H1 (cell line): ENCODE results near the gene FSTL4. TPM values are rescaled to one million over a fixed set of nuclear protein-coding genes. Genes with fewer than 3 reads are reported as not detected.

Experiments
- CTCF ChIA-PET: fragments of 300-600 bp; sonication (Branson Sonifier 250); formaldehyde crosslinking; loops from one replicate; lab custom pipeline; 2021; ENCODE audit not compliant: partially characterized antibody; lab: Charles Lee
- POLR2A ChIA-PET: fragments of 300-600 bp; sonication (Branson Sonifier 250); formaldehyde crosslinking; loops from one replicate; lab custom pipeline; 2021; ENCODE audit warnings: inconsistent platforms; ENCODE audit not compliant: partially characterized antibody; lab: Charles Lee
- DNase-seq, 2 experiments: peaks; one replicate each; pipeline versions ENCODE4 v3.0.0 to v3.0.0-alpha.2; 2010 to 2022; ENCODE audit warnings: low spot score in 2 of 2, low read depth in 1 of 2, mixed read lengths in 1 of 2
- FAIRE-seq: peaks from 2 replicates; lab custom pipeline; 2011; peaks lifted over from hg19 to GRCh38; lab: Jason Lieb, UNC
- H2AFZ ChIP-seq: 2 replicates; pipeline ENCODE4 v1.8.1; 2012; ENCODE audit warnings: low read length, inconsistent platforms
- H2AK5ac ChIP-seq: 2 replicates; pipeline ENCODE4 v1.6.1; 2013; ENCODE audit warnings: low read depth, low read length
- H2BK120ac ChIP-seq: replicated peaks from 2 replicates; pipeline ENCODE3; 2013; ENCODE audit warnings: low read depth, low read length, inconsistent platforms
- H2BK12ac ChIP-seq: 2 replicates; pipeline ENCODE4 v1.6.1; 2013; ENCODE audit warnings: low read depth, low read length
- H2BK15ac ChIP-seq: 2 replicates; pipeline ENCODE4 v1.6.1; 2013; ENCODE audit warnings: low read length
- H2BK20ac ChIP-seq: 2 replicates; pipeline ENCODE4 v1.6.1; 2013; ENCODE audit warnings: low read length
- H2BK5ac ChIP-seq: 2 replicates; pipeline ENCODE4 v1.6.1; 2013; ENCODE audit warnings: low read depth, low read length
- H3K14ac ChIP-seq: 2 replicates; pipeline ENCODE4 v1.6.1; 2013; ENCODE audit warnings: inconsistent platforms; ENCODE audit not compliant: insufficient read length
- H3K18ac ChIP-seq: 2 replicates; pipeline ENCODE4 v1.6.1; 2013; ENCODE audit warnings: low read length; ENCODE audit errors: extremely low read depth
- H3K23ac ChIP-seq: 2 replicates; pipeline ENCODE4 v1.6.1; 2013; ENCODE audit warnings: inconsistent platforms; ENCODE audit not compliant: insufficient read length
- H3K23me2 ChIP-seq: 2 replicates; pipeline ENCODE4 v1.6.1; 2013; ENCODE audit warnings: low read depth, low read length
- H3K27ac ChIP-seq: 2 replicates; pipeline ENCODE4 v1.6.1; 2011; ENCODE audit warnings: low read depth, low read length, inconsistent platforms
- H3K27me3 ChIP-seq, 4 experiments: replicated peaks in 1 of 4; 1 replicate in 1 of 4; 2 replicates in 3 of 4; pipeline versions ENCODE4 v1.6.1 to v1.8.1; 2011 to 2013; ENCODE audit warnings: low read length in 3 of 4, mild to moderate bottlenecking in 3 of 4, inconsistent platforms in 2 of 4, mixed read lengths in 2 of 4, moderate library complexity in 1 of 4; ENCODE audit not compliant: control insufficient read depth in 3 of 4, insufficient read depth in 3 of 4; ENCODE audit errors: extremely low read depth in 1 of 4
- H3K36me3 ChIP-seq, 4 experiments: 2 replicates each; pipeline versions ENCODE4 v1.6.1 to v1.8.1; 2011 to 2013; ENCODE audit warnings: mild to moderate bottlenecking in 4 of 4, low read length in 3 of 4, moderate library complexity in 2 of 4, control low read depth in 1 of 4, inconsistent platforms in 1 of 4; ENCODE audit not compliant: insufficient read depth in 4 of 4, control insufficient read depth in 2 of 4
- H3K4ac ChIP-seq: replicated peaks from 2 replicates; pipeline ENCODE3; 2013; ENCODE audit warnings: low read length, low read depth, mixed read lengths, inconsistent platforms; ENCODE audit not compliant: insufficient read length
- H3K4me1 ChIP-seq, 4 experiments: replicated peaks in 1 of 4; 1 replicate in 1 of 4; 2 replicates in 3 of 4; pipeline versions ENCODE4 v1.6.1 to v1.8.1; 2011 to 2013; ENCODE audit warnings: low read length in 3 of 4, inconsistent platforms in 2 of 4, mixed read lengths in 1 of 4; ENCODE audit not compliant: insufficient read depth in 4 of 4, control insufficient read depth in 3 of 4
- H3K4me2 ChIP-seq, 2 experiments: 2 replicates each; pipeline versions ENCODE4 v1.6.1 to v1.8.1; 2011 to 2013; ENCODE audit warnings: low read depth in 2 of 2, low read length in 2 of 2, control low read depth in 1 of 2, inconsistent platforms in 1 of 2, mild to moderate bottlenecking in 1 of 2; ENCODE audit not compliant: insufficient read depth in 1 of 2
- H3K4me3 ChIP-seq, 4 experiments: fragments of 200-600, 300-600 bp in 1 of 4; sonication (generic), shearing (Covaris generic), sonication (Bioruptor Twin) in 1 of 4; 2 replicates each; pipeline versions ENCODE4 v1.5.1 to v1.8.1; 2011 to 2016; ENCODE audit warnings: low read length in 4 of 4, low read depth in 3 of 4, control low read depth in 2 of 4, inconsistent platforms in 2 of 4, mild to moderate bottlenecking in 2 of 4, mixed read lengths in 1 of 4, moderate library complexity in 1 of 4; ENCODE audit not compliant: insufficient read depth in 2 of 4; ENCODE audit errors: extremely low read depth in 1 of 4
- H3K56ac ChIP-seq: replicated peaks from 2 replicates; pipeline ENCODE3; 2013; ENCODE audit warnings: low read depth, mild to moderate bottlenecking, mixed read lengths, low read length, inconsistent platforms; ENCODE audit not compliant: insufficient read length
- H3K79me1 ChIP-seq: 2 replicates; pipeline ENCODE4 v1.6.1; 2013; ENCODE audit warnings: low read depth, low read length, control low read depth
- H3K79me2 ChIP-seq, 2 experiments: 2 replicates each; pipeline versions ENCODE4 v1.6.1 to v1.8.1; 2012 to 2013; ENCODE audit warnings: low read length in 2 of 2, mild to moderate bottlenecking in 2 of 2, inconsistent platforms in 1 of 2; ENCODE audit not compliant: insufficient read depth in 2 of 2, control insufficient read depth in 1 of 2
- H3K9ac ChIP-seq, 4 experiments: replicated peaks in 1 of 4; 1 replicate in 1 of 4; 2 replicates in 3 of 4; pipeline versions ENCODE4 v1.6.1 to v1.8.1; 2011 to 2013; ENCODE audit warnings: low read depth in 3 of 4, low read length in 3 of 4, control low read depth in 2 of 4, mild to moderate bottlenecking in 2 of 4, moderate library complexity in 2 of 4, inconsistent platforms in 1 of 4; ENCODE audit errors: extremely low read depth in 1 of 4
- H3K9me3 ChIP-seq, 2 experiments: 2 replicates each; pipeline versions ENCODE4 v1.6.1 to v1.8.1; 2012 to 2013; ENCODE audit warnings: mild to moderate bottlenecking in 2 of 2, moderate library complexity in 2 of 2, control low read depth in 1 of 2, inconsistent platforms in 1 of 2, low read depth in 1 of 2, low read length in 1 of 2, mixed read lengths in 1 of 2; ENCODE audit not compliant: insufficient read depth in 2 of 2
- H4K20me1 ChIP-seq, 2 experiments: replicated peaks in 1 of 2; 2 replicates each; pipeline versions ENCODE3 to v1.8.1; 2011 to 2013; ENCODE audit warnings: inconsistent platforms in 2 of 2, low read length in 2 of 2, mild to moderate bottlenecking in 1 of 2; ENCODE audit not compliant: insufficient read depth in 2 of 2, control insufficient read depth in 1 of 2
- H4K5ac ChIP-seq: 2 replicates; pipeline ENCODE4 v1.6.1; 2013; ENCODE audit warnings: low read length, low read depth, mixed read lengths, inconsistent platforms; ENCODE audit not compliant: insufficient read length
- H4K8ac ChIP-seq: 2 replicates; pipeline ENCODE4 v1.8.0; 2013; ENCODE audit warnings: mild to moderate bottlenecking, moderate library complexity, low read length, inconsistent platforms; ENCODE audit not compliant: insufficient read depth; ENCODE audit errors: extremely low read depth
- H4K91ac ChIP-seq: replicated peaks from 2 replicates; pipeline ENCODE3; 2013; ENCODE audit warnings: low read length, mixed read lengths, inconsistent platforms; ENCODE audit not compliant: insufficient read length
- ATF3 ChIP-seq: IDR thresholded peaks from 2 replicates; pipeline ENCODE4 v1.6.1; 2011; ENCODE audit warnings: low read depth, mild to moderate bottlenecking, low read length; ENCODE audit not compliant: insufficient read depth
- RBBP5 ChIP-seq: IDR thresholded peaks from 2 replicates; pipeline ENCODE4 v1.7.1; 2012; ENCODE audit warnings: low read depth, mild to moderate bottlenecking, inconsistent platforms, low read length, moderate library complexity, borderline replicate concordance
- RFX5 ChIP-seq: IDR thresholded peaks from 2 replicates; pipeline ENCODE4 v1.6.1; 2011; ENCODE audit warnings: low read depth, low read length, improper control_type of control experiment, borderline replicate concordance
- SP2 ChIP-seq: IDR thresholded peaks from 2 replicates; pipeline ENCODE4 v1.6.1; 2012; ENCODE audit warnings: mild to moderate bottlenecking, low read length, inconsistent platforms
- TAF1 ChIP-seq: IDR thresholded peaks from 2 replicates; pipeline ENCODE4 v1.6.1; 2011; ENCODE audit warnings: mild to moderate bottlenecking, low read depth, low read length
- TAF7 ChIP-seq: optimal IDR thresholded peaks from 2 replicates; pipeline ENCODE3; 2011; ENCODE audit warnings: low read depth, mild to moderate bottlenecking, inconsistent platforms, low read length, moderate library complexity, borderline replicate concordance
- WGBS, 2 experiments: shearing (Covaris generic) in 1 of 2; methylation state at CpG; one replicate each; pipeline versions ENCODE4 v1.1.6 to v1.1.7; 2013 to 2015; ENCODE audit warnings: low lambda C conversion rate in 2 of 2, mixed read lengths in 2 of 2, inconsistent platforms in 1 of 2, low coverage in 1 of 2, missing lambda C conversion rate in 1 of 2; ENCODE audit not compliant: insufficient replicate concordance in 2 of 2, insufficient coverage in 1 of 2, insufficient read length in 1 of 2; ENCODE audit errors: extremely low coverage in 1 of 2, missing lambda C conversion rate in 1 of 2; 5-methylcytosine and 5-hydroxymethylcytosine counted together
- polyA plus RNA-seq, 7 experiments: library from polyadenylated mRNA; depleted of rRNA in 3 of 7; stranded (reverse) in 5 of 7; unstranded in 2 of 7; fragments of >200 nt in 5 of 7; fragments of 200-250 nt in 2 of 7; gene quantifications; 1 replicate in 5 of 7; 2 replicates in 1 of 7; 4 replicates in 1 of 7; pipeline versions ENCODE4 v1.2.1 to v1.2.3, GENCODE V29; 2011 to 2013; ENCODE audit warnings: missing spikeins in 2 of 7, mixed read lengths in 2 of 7
- total RNA-seq: library from RNA; stranded (reverse); fragmentation: NEBNext Ultra II Directional; extraction: Animal tissue kit (Norgen Biotek cat#: 25700); gene quantifications from 2 replicates; pipeline ENCODE4 v1.2.1, GENCODE V29; 2021

The FSTL4 gene
- total and polyA plus RNA-seq, 2 of the 8 experiments (the other 6 are each of a cell fraction or from before 2014, with no cell fraction given): 3.1 to 4.1 TPM

- ChIA-PET POLR2A (no interaction called here), CTCF (interaction anchor here (0.7 to 2.6 kb wide), 4 partner anchors 7 to 247 kb away, joined by 3 to 9 read pairs (median 6); no protein-coding TSS in a partner anchor)
- H4K91ac ChIP-seq: no peak overlapping the region
- peaks cover 3 to 10% (median 6%) of the 10 kb centered on the region in 4 experiments; a peak in 5 of 7 replicates for H3K4me1 ChIP-seq
- H2BK15ac ChIP-seq: no peak overlapping the region
- no peak for DNase-seq
- no peak overlapping the region for H3K18ac ChIP-seq
- H3K36me3 ChIP-seq: no peaks in the 10 kb centered on the region
- H3K56ac ChIP-seq: no peak overlapping the region
- H2BK20ac ChIP-seq: no peak overlapping the region
- no peak overlapping the region for H4K8ac ChIP-seq
- no peak for TF ChIP-seq ATF3
- TF ChIP-seq RBBP5: no peak
- TF ChIP-seq RFX5: no peak
- no peak for TF ChIP-seq SP2
- no peak for TF ChIP-seq TAF7
- TF ChIP-seq TAF1: no peak
- TF ChIP-seq, all 59 proteins: peak for 0
- H3K4ac ChIP-seq: no peak overlapping the region
- no peak overlapping the region for H4K5ac ChIP-seq
- no peak overlapping the region for H3K4me2 ChIP-seq
- H3K14ac ChIP-seq: no peak overlapping the region
- H4K20me1 ChIP-seq: no peaks in the 10 kb centered on the region
- H2AFZ ChIP-seq: no peak overlapping the region
- H3K23ac ChIP-seq: no peak overlapping the region
- H3K4me3 ChIP-seq: no peak overlapping the region
- 83% methylated on average over 2 of the region's 2 CpGs; no CpG with 5 or more reads in 1 of the 2 experiments for WGBS, 2 experiments
- no peaks in the 10 kb centered on the region; the same call in 1 of the 2 replicates for H3K79me1 ChIP-seq
- FAIRE-seq: no peak
- H3K9ac ChIP-seq: no peak overlapping the region
- no peaks in the 10 kb centered on the region for H3K27me3 ChIP-seq
- H2AK5ac ChIP-seq: no peak overlapping the region
- H3K27ac ChIP-seq: no peak overlapping the region
- no peak overlapping the region for H2BK120ac ChIP-seq
- H3K9me3 ChIP-seq: no peaks in the 10 kb centered on the region
- H3K79me2 ChIP-seq: no peaks in the 10 kb centered on the region
- no peak overlapping the region for H2BK5ac ChIP-seq
- H3K23me2 ChIP-seq: no peaks in the 10 kb centered on the region
- no peak overlapping the region for H2BK12ac ChIP-seq
These were observed 180.9 kb downstream of the FSTL4 start for GRCh38 chr5:133431326-133431865.
